H1 (cell line): ENCODE data around the gene MYL5. TPM values are rescaled to one million over a fixed set of nuclear protein-coding genes. Genes with fewer than 3 reads are reported as not detected.
"Not testable (repeated sequence)": the region's sequence is repeated elsewhere in the genome, so short reads cannot be mapped to it uniquely, and the experiment has no call there.

Experiments used
- CTCF ChIA-PET: fragments of 300-600 bp; sonication (Branson Sonifier 250); formaldehyde crosslinking; loops from one replicate; lab custom pipeline; 2021; ENCODE audit not compliant: partially characterized antibody; lab: Charles Lee
- POLR2A ChIA-PET: fragments of 300-600 bp; sonication (Branson Sonifier 250); formaldehyde crosslinking; loops from one replicate; lab custom pipeline; 2021; ENCODE audit warnings: inconsistent platforms; ENCODE audit not compliant: partially characterized antibody; lab: Charles Lee
- DNase-seq, 2 experiments: peaks; one replicate each; pipeline versions ENCODE4 v3.0.0 to v3.0.0-alpha.2; 2010 to 2022; ENCODE audit warnings: low spot score in 2 of 2, low read depth in 1 of 2, mixed read lengths in 1 of 2
- FAIRE-seq: peaks from 2 replicates; lab custom pipeline; 2011; peaks lifted over from hg19 to GRCh38; lab: Jason Lieb, UNC
- H2AFZ ChIP-seq: 2 replicates; pipeline ENCODE4 v1.8.1; 2012; ENCODE audit warnings: low read length, inconsistent platforms
- H2AK5ac ChIP-seq: 2 replicates; pipeline ENCODE4 v1.6.1; 2013; ENCODE audit warnings: low read depth, low read length
- H2BK120ac ChIP-seq: replicated peaks from 2 replicates; pipeline ENCODE3; 2013; ENCODE audit warnings: low read depth, low read length, inconsistent platforms
- H2BK12ac ChIP-seq: 2 replicates; pipeline ENCODE4 v1.6.1; 2013; ENCODE audit warnings: low read depth, low read length
- H2BK15ac ChIP-seq: 2 replicates; pipeline ENCODE4 v1.6.1; 2013; ENCODE audit warnings: low read length
- H2BK20ac ChIP-seq: 2 replicates; pipeline ENCODE4 v1.6.1; 2013; ENCODE audit warnings: low read length
- H2BK5ac ChIP-seq: 2 replicates; pipeline ENCODE4 v1.6.1; 2013; ENCODE audit warnings: low read depth, low read length
- H3K14ac ChIP-seq: 2 replicates; pipeline ENCODE4 v1.6.1; 2013; ENCODE audit warnings: inconsistent platforms; ENCODE audit not compliant: insufficient read length
- H3K18ac ChIP-seq: 2 replicates; pipeline ENCODE4 v1.6.1; 2013; ENCODE audit warnings: low read length; ENCODE audit errors: extremely low read depth
- H3K23ac ChIP-seq: 2 replicates; pipeline ENCODE4 v1.6.1; 2013; ENCODE audit warnings: inconsistent platforms; ENCODE audit not compliant: insufficient read length
- H3K23me2 ChIP-seq: 2 replicates; pipeline ENCODE4 v1.6.1; 2013; ENCODE audit warnings: low read depth, low read length
- H3K27ac ChIP-seq: 2 replicates; pipeline ENCODE4 v1.6.1; 2011; ENCODE audit warnings: low read depth, low read length, inconsistent platforms
- H3K27me3 ChIP-seq, 4 experiments: replicated peaks in 1 of 4; 1 replicate in 1 of 4; 2 replicates in 3 of 4; pipeline versions ENCODE4 v1.6.1 to v1.8.1; 2011 to 2013; ENCODE audit warnings: low read length in 3 of 4, mild to moderate bottlenecking in 3 of 4, inconsistent platforms in 2 of 4, mixed read lengths in 2 of 4, moderate library complexity in 1 of 4; ENCODE audit not compliant: control insufficient read depth in 3 of 4, insufficient read depth in 3 of 4; ENCODE audit errors: extremely low read depth in 1 of 4
- H3K36me3 ChIP-seq, 4 experiments: 2 replicates each; pipeline versions ENCODE4 v1.6.1 to v1.8.1; 2011 to 2013; ENCODE audit warnings: mild to moderate bottlenecking in 4 of 4, low read length in 3 of 4, moderate library complexity in 2 of 4, control low read depth in 1 of 4, inconsistent platforms in 1 of 4; ENCODE audit not compliant: insufficient read depth in 4 of 4, control insufficient read depth in 2 of 4
- H3K4ac ChIP-seq: replicated peaks from 2 replicates; pipeline ENCODE3; 2013; ENCODE audit warnings: low read length, low read depth, mixed read lengths, inconsistent platforms; ENCODE audit not compliant: insufficient read length
- H3K4me1 ChIP-seq, 4 experiments: replicated peaks in 1 of 4; 1 replicate in 1 of 4; 2 replicates in 3 of 4; pipeline versions ENCODE4 v1.6.1 to v1.8.1; 2011 to 2013; ENCODE audit warnings: low read length in 3 of 4, inconsistent platforms in 2 of 4, mixed read lengths in 1 of 4; ENCODE audit not compliant: insufficient read depth in 4 of 4, control insufficient read depth in 3 of 4
- H3K4me2 ChIP-seq, 2 experiments: 2 replicates each; pipeline versions ENCODE4 v1.6.1 to v1.8.1; 2011 to 2013; ENCODE audit warnings: low read depth in 2 of 2, low read length in 2 of 2, control low read depth in 1 of 2, inconsistent platforms in 1 of 2, mild to moderate bottlenecking in 1 of 2; ENCODE audit not compliant: insufficient read depth in 1 of 2
- H3K4me3 ChIP-seq, 4 experiments: fragments of 200-600, 300-600 bp in 1 of 4; sonication (generic), shearing (Covaris generic), sonication (Bioruptor Twin) in 1 of 4; 2 replicates each; pipeline versions ENCODE4 v1.5.1 to v1.8.1; 2011 to 2016; ENCODE audit warnings: low read length in 4 of 4, low read depth in 3 of 4, control low read depth in 2 of 4, inconsistent platforms in 2 of 4, mild to moderate bottlenecking in 2 of 4, mixed read lengths in 1 of 4, moderate library complexity in 1 of 4; ENCODE audit not compliant: insufficient read depth in 2 of 4; ENCODE audit errors: extremely low read depth in 1 of 4
- H3K56ac ChIP-seq: replicated peaks from 2 replicates; pipeline ENCODE3; 2013; ENCODE audit warnings: low read depth, mild to moderate bottlenecking, mixed read lengths, low read length, inconsistent platforms; ENCODE audit not compliant: insufficient read length
- H3K79me1 ChIP-seq: 2 replicates; pipeline ENCODE4 v1.6.1; 2013; ENCODE audit warnings: low read depth, low read length, control low read depth
- H3K79me2 ChIP-seq, 2 experiments: 2 replicates each; pipeline versions ENCODE4 v1.6.1 to v1.8.1; 2012 to 2013; ENCODE audit warnings: low read length in 2 of 2, mild to moderate bottlenecking in 2 of 2, inconsistent platforms in 1 of 2; ENCODE audit not compliant: insufficient read depth in 2 of 2, control insufficient read depth in 1 of 2
- H3K9ac ChIP-seq, 4 experiments: replicated peaks in 1 of 4; 1 replicate in 1 of 4; 2 replicates in 3 of 4; pipeline versions ENCODE4 v1.6.1 to v1.8.1; 2011 to 2013; ENCODE audit warnings: low read depth in 3 of 4, low read length in 3 of 4, control low read depth in 2 of 4, mild to moderate bottlenecking in 2 of 4, moderate library complexity in 2 of 4, inconsistent platforms in 1 of 4; ENCODE audit errors: extremely low read depth in 1 of 4
- H3K9me3 ChIP-seq, 2 experiments: 2 replicates each; pipeline versions ENCODE4 v1.6.1 to v1.8.1; 2012 to 2013; ENCODE audit warnings: mild to moderate bottlenecking in 2 of 2, moderate library complexity in 2 of 2, control low read depth in 1 of 2, inconsistent platforms in 1 of 2, low read depth in 1 of 2, low read length in 1 of 2, mixed read lengths in 1 of 2; ENCODE audit not compliant: insufficient read depth in 2 of 2
- H4K20me1 ChIP-seq, 2 experiments: replicated peaks in 1 of 2; 2 replicates each; pipeline versions ENCODE3 to v1.8.1; 2011 to 2013; ENCODE audit warnings: inconsistent platforms in 2 of 2, low read length in 2 of 2, mild to moderate bottlenecking in 1 of 2; ENCODE audit not compliant: insufficient read depth in 2 of 2, control insufficient read depth in 1 of 2
- H4K5ac ChIP-seq: 2 replicates; pipeline ENCODE4 v1.6.1; 2013; ENCODE audit warnings: low read length, low read depth, mixed read lengths, inconsistent platforms; ENCODE audit not compliant: insufficient read length
- H4K8ac ChIP-seq: 2 replicates; pipeline ENCODE4 v1.8.0; 2013; ENCODE audit warnings: mild to moderate bottlenecking, moderate library complexity, low read length, inconsistent platforms; ENCODE audit not compliant: insufficient read depth; ENCODE audit errors: extremely low read depth
- H4K91ac ChIP-seq: replicated peaks from 2 replicates; pipeline ENCODE3; 2013; ENCODE audit warnings: low read length, mixed read lengths, inconsistent platforms; ENCODE audit not compliant: insufficient read length
- WGBS, 2 experiments: shearing (Covaris generic) in 1 of 2; methylation state at CpG; one replicate each; pipeline versions ENCODE4 v1.1.6 to v1.1.7; 2013 to 2015; ENCODE audit warnings: low lambda C conversion rate in 2 of 2, mixed read lengths in 2 of 2, inconsistent platforms in 1 of 2, low coverage in 1 of 2, missing lambda C conversion rate in 1 of 2; ENCODE audit not compliant: insufficient replicate concordance in 2 of 2, insufficient coverage in 1 of 2, insufficient read length in 1 of 2; ENCODE audit errors: extremely low coverage in 1 of 2, missing lambda C conversion rate in 1 of 2; 5-methylcytosine and 5-hydroxymethylcytosine counted together
- polyA plus RNA-seq, 7 experiments: library from polyadenylated mRNA; depleted of rRNA in 3 of 7; stranded (reverse) in 5 of 7; unstranded in 2 of 7; fragments of >200 nt in 5 of 7; fragments of 200-250 nt in 2 of 7; gene quantifications; 1 replicate in 5 of 7; 2 replicates in 1 of 7; 4 replicates in 1 of 7; pipeline versions ENCODE4 v1.2.1 to v1.2.3, GENCODE V29; 2011 to 2013; ENCODE audit warnings: missing spikeins in 2 of 7, mixed read lengths in 2 of 7
- total RNA-seq: library from RNA; stranded (reverse); fragmentation: NEBNext Ultra II Directional; extraction: Animal tissue kit (Norgen Biotek cat#: 25700); gene quantifications from 2 replicates; pipeline ENCODE4 v1.2.1, GENCODE V29; 2021

MYL5 gene
- total and polyA plus RNA-seq, 2 of the 8 experiments (the other 6 are each of a cell fraction or from before 2014, with no cell fraction given): 5.7 to 6.8 TPM

- POLR2A ChIA-PET: interaction anchor here (1.0 kb wide), 1 partner anchor 141 kb away, joined by 3 read pairs; no protein-coding TSS in a partner anchor
- H2AFZ ChIP-seq, DNase-seq, H3K23me2 ChIP-seq, H4K91ac ChIP-seq, H3K14ac ChIP-seq, H4K5ac ChIP-seq, H2BK12ac ChIP-seq, H3K4ac ChIP-seq, H3K9me3 ChIP-seq, H2BK15ac ChIP-seq, H2BK20ac ChIP-seq, H3K27me3 ChIP-seq, H2BK5ac ChIP-seq, H3K23ac ChIP-seq, H3K4me2 ChIP-seq, H3K4me3 ChIP-seq, H2AK5ac ChIP-seq, H2BK120ac ChIP-seq, H3K27ac ChIP-seq, CTCF ChIA-PET, H3K79me1 ChIP-seq, H3K9ac ChIP-seq, H3K18ac ChIP-seq, H3K4me1 ChIP-seq, FAIRE-seq: not testable (repeated sequence)
- Histone ChIP-seq H3K56ac (peak overlapping the region; percentile 9), H3K79me2 (peaks cover 3 to 23% of the 10 kb centered on the region in 2 experiments; a peak in 2 of 4 replicates), H3K36me3 (peaks cover 21 to 40% (median 30%) of the 10 kb centered on the region in 4 experiments), H4K8ac (peak overlapping the region; percentile 59), H4K20me1 (peaks cover 21 to 23% of the 10 kb centered on the region in 2 experiments)
- WGBS, 2 experiments: 93% methylated on average over 25 of the region's 68 CpGs; no CpG with 5 or more reads in 1 of the 2 experiments
Observed at GRCh38 chr4:730946-731904, 56.9 kb downstream of the MYL5 start.

Other genes starting within 250 kb of the MYL5 start
- 110 and 117 TPM in 2 replicates for gene ZNF721, start 175.4 kb upstream of the MYL5 start, total RNA-seq
- gene ZNF721, start 175.4 kb upstream of the MYL5 start, polyA plus RNA-seq (2011; rRNA removed): 7.1 and 12.6 TPM in 2 replicates
- 34.8 and 42.2 TPM in 2 replicates for gene PIGG, start 175.3 kb upstream of the MYL5 start, total RNA-seq
- gene PIGG, start 175.3 kb upstream of the MYL5 start, polyA plus RNA-seq (2011; rRNA removed): 43.3 and 52.9 TPM in 2 replicates
- 0.35 TPM in 1 of 2 replicates, not detected in the other for gene TMEM271, start 98.2 kb upstream of the MYL5 start, total RNA-seq
- gene TMEM271, start 98.2 kb upstream of the MYL5 start, polyA plus RNA-seq (2011; rRNA removed): 0.08 and 0.14 TPM in 2 replicates
- 4.1 and 4.5 TPM in 2 replicates for gene PDE6B, start 49.0 kb upstream of the MYL5 start, total RNA-seq
- 8.0 and 8.4 TPM in 2 replicates for gene PDE6B, start 49.0 kb upstream of the MYL5 start, polyA plus RNA-seq (2011; rRNA removed)
- 375 and 413 TPM in 2 replicates for gene ATP5ME, start 266 bp upstream of the MYL5 start, total RNA-seq
- 450 and 538 TPM in 2 replicates for gene ATP5ME, start 266 bp upstream of the MYL5 start, polyA plus RNA-seq (2011; rRNA removed)
- gene SLC49A3, start 14.6 kb downstream of the MYL5 start, total RNA-seq: 5.7 and 8.8 TPM in 2 replicates
- gene SLC49A3, start 14.6 kb downstream of the MYL5 start, polyA plus RNA-seq (2011; rRNA removed): 5.0 and 6.7 TPM in 2 replicates
- 49.7 and 52.9 TPM in 2 replicates for gene PCGF3, start 31.3 kb downstream of the MYL5 start, total RNA-seq
- 52.7 and 67.4 TPM in 2 replicates for gene PCGF3, start 31.3 kb downstream of the MYL5 start, polyA plus RNA-seq (2011; rRNA removed)
- gene CPLX1, start 151.6 kb downstream of the MYL5 start, total RNA-seq: 0.56 and 0.67 TPM in 2 replicates
- 0.32 and 1.3 TPM in 2 replicates for gene CPLX1, start 151.6 kb downstream of the MYL5 start, polyA plus RNA-seq (2011; rRNA removed)